RWPE1 (cell line): Measurements from ENCODE around the gene ZRANB1.
A peak's percentile ranks its signal among the peaks of the same experiment; 100 is the strongest.

Source experiments
- CTCF ChIA-PET: fragments of 350-600 bp; sonication (Branson Sonifier 250); formaldehyde crosslinking; extraction: SDS; loops from one replicate; lab custom pipeline; 2021; lab: Yijun Ruan, JAX
- POLR2A ChIA-PET: fragments of 400-600 bp; formaldehyde crosslinking; extraction: SDS; loops from one replicate; lab custom pipeline; 2020; ENCODE audit warnings: antibody characterized with exemption; ENCODE audit not compliant: low non-redundant PET; lab: Yijun Ruan, JAX
- DNase-seq: peaks from one replicate; pipeline ENCODE4 v3.0.0; 2012; ENCODE audit warnings: low spot score
- H3K27ac ChIP-seq: fragments of 450-650 bp; 2 replicates; pipeline ENCODE4 v1.5.1; 2017
- CTCF ChIP-seq: fragments of 450-650 bp; conservative IDR thresholded peaks from 2 replicates; pipeline ENCODE4 v1.5.1; 2017; ENCODE audit warnings: low read depth, mild to moderate bottlenecking

ZRANB1 gene

GRCh38 chr10:125015356-125015944, 73.5 kb downstream of the ZRANB1 start:
- ChIA-PET CTCF (interaction anchor here (0.6 to 0.7 kb wide), 2 partner anchors 33 to 85 kb away, joined by 3 to 5 read pairs; no protein-coding TSS in a partner anchor), POLR2A (no interaction called here)
- H3K27ac ChIP-seq: peak overlapping the region; percentile 47; the same call in 1 of the 2 replicates
- DNase-seq: no peak
- no peak for TF ChIP-seq CTCF

- no peak for TF ChIP-seq CTCF
- DNase-seq: no peak
- 0 out of 2 replicates have a peak overlapping the region, but pooled peaks have one; percentile 11 for H3K27ac ChIP-seq
- CTCF ChIA-PET: no interaction called here
- POLR2A ChIA-PET: no interaction called here
These were observed 74.2 kb downstream of the ZRANB1 start for GRCh38 chr10:125016123-125016522.

- H3K27ac ChIP-seq: peak overlapping the region; percentile 11; the same call in 1 of the 2 replicates
- no peak for TF ChIP-seq CTCF
- no peak for DNase-seq
- ChIA-PET CTCF (interaction anchor here (0.6 kb wide), 2 partner anchors 260 to 617 kb away, joined by 3 to 5 read pairs; no protein-coding TSS in a partner anchor), POLR2A (no interaction called here)
These were observed 74.8 kb downstream of the ZRANB1 start for GRCh38 chr10:125016611-125017202.

GRCh38 chr10:125017547-125018298, 75.8 kb downstream of the ZRANB1 start:
- DNase-seq: no peak
- TF ChIP-seq CTCF: no peak
- ChIA-PET POLR2A (no interaction called here), CTCF (interaction anchor here (0.6 kb wide), 1 partner anchor 616 kb away, joined by 5 read pairs; no protein-coding TSS in a partner anchor)
- H3K27ac ChIP-seq: no peak overlapping the region

GRCh38 chr10:125018576-125019143, 76.7 kb downstream of the ZRANB1 start:
- DNase-seq: no peak
- no peak overlapping the region for H3K27ac ChIP-seq
- TF ChIP-seq CTCF: no peak
- POLR2A ChIA-PET: no interaction called here
- CTCF ChIA-PET: no interaction called here

GRCh38 chr10:125020386-125020785, 78.5 kb downstream of the ZRANB1 start:
- no peak overlapping the region for H3K27ac ChIP-seq
- no peak for DNase-seq
- ChIA-PET CTCF (no interaction called here), POLR2A (no interaction called here)
- no peak for TF ChIP-seq CTCF
